Skin epidermis (tissue), 12 donors: Measurements from ENCODE around the gene SDE2.
"Not testable (repeated sequence)": the region's sequence is repeated elsewhere in the genome, so short reads cannot be mapped to it uniquely, and the experiment has no call there.

Source experiments
- H3K27ac ChIP-seq, 21 experiments: fragments of 200-600 bp; sonication (generic) in 11 of 21; one replicate each; pipeline ENCODE4 v1.5.0; 2020; ENCODE audit warnings: mild to moderate bottlenecking in 3 of 21, inconsistent platforms in 2 of 21, moderate library complexity in 2 of 21
- H3K4me3 ChIP-seq, 7 experiments: fragments of 200-600 bp; sonication (generic) in 2 of 7; one replicate each; pipeline ENCODE4 v1.5.0; 2020; ENCODE audit warnings: inconsistent platforms in 2 of 7, mild to moderate bottlenecking in 2 of 7, moderate library complexity in 1 of 7

SDE2 gene

GRCh38 chr1:226009650-226010044, 10.5 kb upstream of the SDE2 start:
- Histone ChIP-seq H3K27ac (no peak overlapping the region), H3K4me3 (no peak overlapping the region)

GRCh38 chr1:226007126-226007892, 8.2 kb upstream of the SDE2 start:
- not testable (repeated sequence) for H3K27ac ChIP-seq, H3K4me3 ChIP-seq

- H3K27ac ChIP-seq = no peak overlapping the region
- no peak overlapping the region for H3K4me3 ChIP-seq
Observed at GRCh38 chr1:226006686-226007085, 7.5 kb upstream of the SDE2 start.

GRCh38 chr1:226004396-226004795, 5.3 kb upstream of the SDE2 start:
- H3K27ac ChIP-seq = peak overlapping the region in 1 of 21 experiments; percentile 99
- no peak overlapping the region for H3K4me3 ChIP-seq

GRCh38 chr1:226003502-226004170, 4.5 kb upstream of the SDE2 start:
- peak overlapping the region in 18 of 21 experiments; percentile 61 to 99 (median 87) for H3K27ac ChIP-seq

GRCh38 chr1:226002667-226003501, 3.7 kb upstream of the SDE2 start:
- no peak overlapping the region for H3K4me3 ChIP-seq

More at GRCh38 chr1:226003502-226004170, 4.5 kb upstream of the SDE2 start:
- no peak overlapping the region for H3K4me3 ChIP-seq

GRCh38 chr1:226001963-226002666, 3.0 kb upstream of the SDE2 start:
- no peak overlapping the region for H3K4me3 ChIP-seq
- peak overlapping the region; percentile 13 to 99 (median 84) for H3K27ac ChIP-seq

More at GRCh38 chr1:226002667-226003501, 3.7 kb upstream of the SDE2 start:
- peak overlapping the region in 20 of 21 experiments; percentile 43 to 99 (median 84) for H3K27ac ChIP-seq

- Histone ChIP-seq H3K27ac (peak overlapping the region in 17 of 21 experiments; percentile 61 to 99 (median 95)), H3K4me3 (no peak overlapping the region)
Observed at GRCh38 chr1:226001088-226001487, 1.9 kb upstream of the SDE2 start.

- H3K27ac ChIP-seq = peak overlapping the region in 20 of 21 experiments; percentile 93 to 99 (median 96)
- not testable (repeated sequence) for H3K4me3 ChIP-seq
Observed at GRCh38 chr1:226000493-226001081, 1.4 kb upstream of the SDE2 start.

GRCh38 chr1:225999912-226000337, 782 bp upstream of the SDE2 start:
- Histone ChIP-seq H3K27ac (peak overlapping the region; percentile 78 to 99 (median 96)), H3K4me3 (peak overlapping the region; percentile 35 to 92 (median 79))

- peak overlapping the region; percentile 86 to 99 (median 96) for H3K27ac ChIP-seq
- peak overlapping the region; percentile 68 to 92 (median 79) for H3K4me3 ChIP-seq
Observed at GRCh38 chr1:225998560-225999226, 450 bp downstream of the SDE2 start.

GRCh38 chr1:225996946-225997545, 2.1 kb downstream of the SDE2 start:
- H3K4me3 ChIP-seq = no peak overlapping the region
- no peak overlapping the region for H3K27ac ChIP-seq

GRCh38 chr1:225995919-225996864, 3.0 kb downstream of the SDE2 start:
- Histone ChIP-seq H3K4me3 (no peak overlapping the region), H3K27ac (no peak overlapping the region)

GRCh38 chr1:225990705-225991464, 8.3 kb downstream of the SDE2 start:
- peak overlapping the region in 1 of 21 experiments; percentile 38 for H3K27ac ChIP-seq
- H3K4me3 ChIP-seq = no peak overlapping the region

- no peak overlapping the region for H3K27ac ChIP-seq
- H3K4me3 ChIP-seq = no peak overlapping the region
Observed at GRCh38 chr1:225987491-225988316, 11.4 kb downstream of the SDE2 start.
